Left ventricle myocardium superior (tissue), 1 donor: ENCODE measurements around the gene KCNIP3. TPM values are rescaled to one million over a fixed set of nuclear protein-coding genes. Genes with fewer than 3 reads are reported as not detected.
"Not testable (repeated sequence)": the region's sequence is repeated elsewhere in the genome, so short reads cannot be mapped to it uniquely, and the experiment has no call there.

ENCODE experiments used
- ATAC-seq: fragments of 200-7000 bp; cut with Tn5 transposase; one replicate; pipeline ENCODE4 v1.9.1; 2020; ENCODE audit warnings: mild to moderate bottlenecking, moderate library complexity
- DNase-seq: peaks from one replicate; pipeline ENCODE4 v3.0.0-alpha.2; 2020
- intact Hi-C: fragments of 100-400 bp; cut with micrococcal nuclease; formaldehyde crosslinking; loops from one replicate; pipeline ENCODE4 v1.11.0; 2022
- long read RNA-seq: library from polyadenylated mRNA; unstranded; transcript quantifications from one replicate; pipeline ENCODE4 v2.0.0, GENCODE V29; 2021
- total RNA-seq: library from RNA; stranded (reverse); fragmentation: NEBNext Ultra II Directional; extraction: Animal tissue kit (Norgen Biotek cat#: 25700); gene quantifications from one replicate; pipeline ENCODE4 v1.2.1, GENCODE V29; 2021
- donor health status: DM: no; HTN: yes; CAD: no; lungs with severe emphysema.

KCNIP3 gene
- total RNA-seq = 5.3 TPM
- long read RNA-seq, partial matches to known transcripts = 1 of 8 reads
- long read RNA-seq, other reads (novel, unspliced or antisense) = 5 of 8 reads

DNA sequence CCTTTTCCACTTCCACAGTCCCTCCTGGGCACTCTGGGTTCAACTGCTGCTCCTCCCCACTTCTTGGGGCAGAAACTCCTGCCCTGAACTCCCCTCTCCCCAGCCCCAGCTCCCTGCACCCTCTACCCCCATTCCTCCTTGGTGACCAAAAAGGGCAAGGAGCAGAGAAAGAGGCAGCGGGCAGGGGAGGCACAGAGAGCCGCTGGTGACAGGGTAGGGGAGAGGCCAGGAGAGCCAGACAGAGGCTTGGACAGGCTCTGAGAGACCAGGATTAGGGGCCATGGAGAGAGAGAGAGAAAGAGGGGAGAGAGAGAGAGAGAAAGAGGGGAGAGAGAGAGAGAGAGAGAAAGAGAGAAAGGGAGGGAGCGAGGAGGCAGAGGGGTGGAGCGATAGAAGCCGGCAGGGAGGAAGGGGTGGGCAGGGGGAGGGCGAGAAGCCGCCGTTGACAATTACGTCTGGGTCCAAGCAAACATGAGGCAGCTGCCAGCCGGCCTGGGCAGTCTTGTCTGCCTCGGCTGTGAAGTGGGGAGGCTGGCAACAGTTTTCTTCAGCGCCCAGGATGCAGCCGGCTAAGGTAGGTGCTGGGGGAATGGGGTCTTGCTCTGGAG, at the start of gene KCNIP3:
Gene KCNIP3, plus strand, starts transcription at position 468 of the 608 bp plus-strand sequence. Its CDS starts 92 bp downstream, at position 560.
- intact Hi-C loops = no loop called here
- DNase-seq = no peak

DNA sequence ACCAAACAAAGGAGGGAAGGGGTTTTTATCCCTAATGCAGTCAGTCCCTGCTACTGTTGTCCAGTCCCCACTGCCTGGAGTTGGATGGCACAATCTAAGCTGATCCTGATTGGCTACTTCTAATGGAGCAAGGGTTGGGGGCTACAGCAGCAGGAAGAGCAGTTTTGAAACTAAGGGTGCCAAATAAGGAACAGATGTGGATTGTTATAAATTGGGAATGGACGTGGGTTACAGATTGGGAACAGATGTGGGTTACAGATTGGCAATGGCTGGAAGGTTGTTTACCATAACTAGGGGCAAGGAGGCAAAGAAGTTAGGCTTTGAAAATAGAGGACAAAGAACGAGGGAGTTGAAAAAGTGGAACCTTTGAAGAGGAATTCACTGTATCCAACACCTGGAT, 38.9 kb upstream of the KCNIP3 start:
- intact Hi-C loops = no loop called here
- ATAC-seq (no peak), DNase-seq (no peak)

More for the DNA sequence above, at the start of gene KCNIP3:
- peak; percentile 39 for ATAC-seq

GRCh38 chr2:95260028-95261023, 36.8 kb upstream of the KCNIP3 start:
- intact Hi-C loops = no loop called here
- ATAC-seq = no peak
- no peak for DNase-seq

- no peak for ATAC-seq
- DNase-seq = no peak
- intact Hi-C loops = no loop called here
Measured at GRCh38 chr2:95261602-95262001, 35.5 kb upstream of the KCNIP3 start.

DNA sequence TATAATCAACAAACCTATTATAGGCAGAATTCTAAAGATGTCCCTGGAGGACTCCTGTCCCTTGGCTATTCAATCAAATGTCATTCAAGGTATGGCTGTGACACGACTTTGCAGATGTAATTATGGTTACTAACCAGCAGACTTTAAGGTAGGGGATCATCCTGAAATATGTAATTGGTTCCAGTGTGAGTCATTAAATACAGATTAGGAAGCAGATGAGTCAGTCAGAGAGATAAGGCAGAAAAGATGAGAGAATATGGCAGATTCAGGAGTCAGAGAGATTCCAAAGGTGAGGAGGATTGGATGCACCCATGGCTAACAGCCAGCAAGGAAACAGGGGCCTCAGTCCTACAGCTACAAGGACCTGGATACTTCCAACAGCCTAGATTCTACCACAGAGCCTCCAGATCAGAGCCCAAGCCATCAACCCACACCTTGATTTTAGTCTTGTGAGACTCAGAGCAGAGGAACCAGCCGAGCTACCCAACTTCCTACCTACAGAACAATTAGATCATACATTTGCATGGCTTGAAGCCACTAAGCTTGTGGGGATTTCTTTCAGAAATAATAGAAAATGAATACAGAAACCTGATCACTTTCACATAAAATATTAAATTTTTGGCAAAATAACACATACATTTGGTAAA, 34.1 kb upstream of the KCNIP3 start:
- no peak for ATAC-seq
- no peak for DNase-seq
- intact Hi-C loops = no loop called here

- ATAC-seq (no peak), DNase-seq (no peak)
- intact Hi-C loops = no loop called here
Measured at GRCh38 chr2:95264624-95265023, 32.5 kb upstream of the KCNIP3 start.

DNA sequence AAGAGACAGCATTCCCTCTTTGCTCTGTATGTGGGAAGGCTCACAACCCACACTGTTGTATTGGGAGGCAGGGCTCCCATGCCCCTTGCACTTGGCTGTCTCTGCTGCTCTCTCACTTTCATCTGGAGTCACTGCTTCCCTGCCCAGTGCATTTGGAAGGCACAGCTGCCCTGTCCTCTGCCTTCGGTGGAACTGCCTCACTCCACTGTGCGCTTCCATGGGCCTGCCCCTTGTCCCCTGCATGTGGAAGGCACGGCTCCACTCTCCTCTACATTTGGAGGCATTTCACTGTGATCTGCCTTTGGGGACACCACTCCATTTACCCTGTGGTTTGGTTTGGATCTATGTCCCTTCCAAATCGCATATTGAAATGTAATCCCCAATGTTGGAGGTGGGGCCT, 32.0 kb upstream of the KCNIP3 start:
- intact Hi-C loops = no loop called here
- ATAC-seq = no peak
- DNase-seq = no peak

DNA sequence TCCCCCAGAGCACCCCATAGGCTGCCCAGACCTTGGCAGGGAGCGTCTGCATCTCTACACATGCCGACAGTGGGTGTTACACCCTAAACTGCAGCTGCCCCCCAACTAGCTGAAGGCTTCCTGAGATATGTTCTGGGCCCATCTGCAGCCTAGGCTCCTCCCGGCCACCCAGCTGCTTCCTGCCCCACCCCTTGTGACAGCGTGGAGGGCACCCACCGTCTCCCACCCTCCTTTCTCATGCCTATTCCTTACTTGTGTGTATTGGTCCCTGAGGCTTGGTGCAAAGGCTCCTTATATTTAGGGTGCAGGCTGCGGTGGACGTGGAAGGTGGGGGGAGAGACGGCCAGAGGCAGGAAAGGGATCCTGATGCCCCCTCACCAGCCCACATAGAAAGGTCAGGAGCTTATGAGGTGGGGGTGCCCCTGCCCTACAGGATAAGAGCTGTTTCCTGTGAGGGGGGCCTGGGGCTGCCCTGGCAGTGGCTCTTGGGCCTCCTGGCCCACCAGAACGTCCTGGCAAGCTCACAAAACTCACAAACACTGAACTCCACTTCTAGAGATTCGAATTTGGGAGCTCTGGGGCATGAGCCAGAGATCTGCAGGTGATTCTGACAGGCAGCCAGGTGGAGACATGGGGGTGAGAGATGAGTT, 30.2 kb upstream of the KCNIP3 start:
- intact Hi-C loops = no loop called here
- no peak for DNase-seq
- ATAC-seq = no peak

DNA sequence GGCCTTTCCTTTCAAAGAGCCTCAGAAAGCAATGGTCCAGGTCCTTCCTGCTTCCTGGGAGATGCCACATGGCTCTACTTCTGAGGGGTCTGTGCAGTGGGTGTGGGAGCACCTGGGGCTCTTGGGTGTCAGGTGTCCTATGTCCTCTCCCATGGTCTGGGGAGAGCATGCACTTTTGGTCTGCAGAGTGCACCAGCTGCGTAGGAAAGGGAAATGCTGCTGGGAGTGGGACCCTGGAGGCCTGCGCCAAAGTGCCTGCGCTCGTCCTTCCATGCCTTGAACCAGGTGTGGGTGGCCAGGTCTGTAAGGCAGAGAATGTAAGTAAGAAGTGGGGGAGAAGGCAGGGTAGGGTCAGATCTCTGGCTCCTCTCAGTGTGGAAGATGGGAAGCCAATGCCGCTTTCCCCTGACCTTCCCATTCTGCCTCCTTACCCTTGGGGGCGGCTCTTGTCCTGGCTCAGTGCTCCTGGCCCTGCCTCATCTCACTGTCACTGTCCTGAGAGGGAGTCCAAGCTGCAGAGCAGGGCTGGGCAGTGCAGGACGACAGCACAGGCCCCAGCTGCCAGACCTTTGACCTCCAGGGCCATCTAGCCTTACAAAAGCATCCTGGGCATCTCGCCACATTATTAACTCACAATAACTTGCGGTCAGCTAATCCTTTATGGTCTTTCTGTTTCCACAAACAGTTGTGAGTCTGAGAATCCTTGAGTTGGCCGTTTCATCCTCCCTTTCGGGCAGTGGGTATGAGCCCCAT, 29.5 kb upstream of the KCNIP3 start:
- ATAC-seq (no peak), DNase-seq (no peak)
- intact Hi-C loops = no loop called here

DNA sequence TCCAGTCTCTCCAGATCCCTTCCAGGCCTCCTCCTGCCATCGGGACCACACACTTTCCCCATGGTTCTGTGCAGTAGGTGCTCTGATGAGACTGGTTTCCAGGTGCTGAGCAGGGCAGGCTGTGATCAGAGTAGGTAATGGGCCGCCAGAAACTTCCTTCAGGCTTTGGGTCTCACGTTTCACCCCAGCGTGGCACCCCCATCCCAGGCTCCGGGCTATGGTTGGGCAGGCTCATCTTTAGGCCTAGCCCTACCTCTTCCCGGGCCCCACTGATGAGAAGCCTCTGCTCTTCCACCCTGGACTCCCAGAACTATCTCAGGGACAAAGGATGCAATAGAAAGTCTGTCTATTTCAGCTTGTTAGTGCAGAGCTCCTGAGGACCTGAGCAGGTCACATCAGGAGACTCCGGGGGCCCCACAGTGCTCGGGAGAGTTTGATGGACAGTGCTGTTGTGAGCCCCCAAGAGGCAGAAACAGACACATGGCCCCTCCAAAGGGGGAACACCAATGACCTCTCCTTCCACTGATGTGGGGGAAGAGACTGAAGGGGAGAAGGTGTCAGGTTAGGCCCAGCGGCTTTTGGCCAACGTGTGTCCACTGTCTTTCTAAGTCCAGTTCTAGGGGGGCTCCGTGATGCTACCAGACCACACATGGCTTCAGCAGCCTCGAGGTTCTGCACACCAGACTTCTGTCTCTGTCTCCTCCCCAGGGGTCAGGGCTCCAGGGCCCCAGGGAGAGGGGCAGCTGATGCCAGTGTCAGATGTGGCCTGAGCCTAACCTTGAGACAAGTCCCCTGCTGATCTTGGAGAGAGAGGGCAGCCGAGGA, 28.7 kb upstream of the KCNIP3 start:
- ATAC-seq = no peak
- intact Hi-C loops = no loop called here
- no peak for DNase-seq

DNA sequence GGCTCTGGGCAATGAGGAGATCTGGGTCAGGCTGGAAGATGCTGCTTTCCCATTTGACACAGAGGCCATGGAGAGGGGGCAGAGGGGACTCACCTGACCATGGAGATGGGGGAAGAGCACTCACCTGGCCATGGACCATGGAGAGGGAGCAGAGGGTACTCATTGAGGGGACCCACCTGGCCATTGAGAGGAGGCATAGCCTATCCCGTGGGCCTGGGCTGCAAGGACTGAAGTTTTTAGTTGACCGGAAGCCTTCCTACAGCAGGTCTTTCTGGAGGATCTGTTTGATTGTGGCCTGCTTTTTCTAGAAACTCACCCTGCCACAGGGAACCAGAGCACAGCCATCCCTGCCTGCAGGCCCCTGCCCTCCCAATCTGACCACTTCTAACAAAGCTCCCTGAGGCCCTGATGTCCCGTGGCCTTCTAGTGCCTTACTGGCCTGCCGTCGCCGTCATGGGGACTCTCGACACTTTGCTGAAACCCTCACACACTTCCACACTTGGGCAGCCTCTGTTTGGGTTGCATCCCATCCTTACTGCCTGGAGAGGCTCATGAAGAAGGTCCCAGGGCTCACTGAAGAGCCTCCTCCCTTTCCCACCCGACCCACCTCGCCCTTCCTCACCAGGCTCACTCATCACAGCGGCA, 28.0 kb upstream of the KCNIP3 start:
- no peak for DNase-seq
- ATAC-seq = no peak
- intact Hi-C loops = no loop called here

GRCh38 chr2:95269745-95270144, 27.4 kb upstream of the KCNIP3 start:
- ATAC-seq, DNase-seq, intact Hi-C loops: not testable (repeated sequence)

DNA sequence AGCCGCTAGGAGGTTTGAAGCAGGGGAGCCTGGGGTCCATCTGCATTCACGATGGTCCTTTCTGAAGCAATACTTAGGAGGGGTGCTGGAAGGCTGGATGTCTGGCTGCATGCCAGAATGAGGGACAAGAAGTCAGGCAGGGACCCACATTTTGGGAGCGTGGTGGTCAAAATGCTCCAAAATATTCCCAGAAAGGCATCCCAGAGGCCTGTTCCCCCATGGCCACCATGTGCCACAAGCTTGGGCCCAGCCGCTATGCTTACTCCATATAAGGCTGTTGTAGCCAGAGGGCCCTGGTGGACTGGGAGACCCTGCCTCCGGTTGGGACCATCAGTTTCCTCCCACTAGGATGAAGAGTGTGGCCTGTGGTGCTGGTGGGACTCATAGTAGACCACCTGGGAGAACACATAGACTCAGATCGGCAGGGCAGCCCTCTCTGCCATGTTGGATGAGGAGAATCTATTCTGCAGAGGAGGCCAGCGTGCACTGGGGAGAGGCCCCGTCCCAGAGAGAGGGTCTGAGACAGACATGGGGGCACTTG, 26.5 kb upstream of the KCNIP3 start:
- ATAC-seq (no peak), DNase-seq (no peak)
- intact Hi-C loops = no loop called here

DNA sequence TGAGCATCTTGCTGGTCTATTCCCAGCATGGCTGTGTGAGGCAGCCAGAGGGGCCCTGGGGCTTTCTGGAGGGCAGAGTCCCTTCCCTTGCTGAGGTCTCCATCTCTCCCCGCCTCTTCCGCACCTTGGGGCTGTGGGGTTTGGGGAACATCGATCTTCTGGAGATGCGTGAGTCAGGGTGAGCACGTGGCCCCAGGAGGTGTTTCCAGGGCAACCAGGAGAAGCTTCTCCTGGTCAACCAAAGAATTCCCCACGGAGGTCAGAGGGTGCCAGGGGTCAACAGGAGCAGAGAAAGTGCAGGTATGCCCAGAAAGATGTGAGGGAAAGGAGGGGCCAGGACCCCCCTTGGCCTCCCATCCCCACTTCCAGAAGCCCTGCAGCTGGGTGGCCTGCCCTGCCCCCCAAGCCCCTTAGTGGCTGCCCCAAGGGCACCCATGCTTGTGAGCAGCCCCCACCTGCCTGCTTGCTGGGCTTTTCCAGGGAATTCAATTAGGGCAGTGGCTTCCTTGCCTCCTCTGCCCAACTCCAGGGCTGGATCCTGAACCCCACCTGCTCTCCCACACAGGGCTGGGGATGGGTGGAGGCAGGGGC, 25.7 kb upstream of the KCNIP3 start:
- DNase-seq (no peak), ATAC-seq (no peak)
- intact Hi-C loops = no loop called here

GRCh38 chr2:95272299-95272751, 24.8 kb upstream of the KCNIP3 start:
- intact Hi-C loops = no loop called here
- ATAC-seq = no peak
- no peak for DNase-seq

DNA sequence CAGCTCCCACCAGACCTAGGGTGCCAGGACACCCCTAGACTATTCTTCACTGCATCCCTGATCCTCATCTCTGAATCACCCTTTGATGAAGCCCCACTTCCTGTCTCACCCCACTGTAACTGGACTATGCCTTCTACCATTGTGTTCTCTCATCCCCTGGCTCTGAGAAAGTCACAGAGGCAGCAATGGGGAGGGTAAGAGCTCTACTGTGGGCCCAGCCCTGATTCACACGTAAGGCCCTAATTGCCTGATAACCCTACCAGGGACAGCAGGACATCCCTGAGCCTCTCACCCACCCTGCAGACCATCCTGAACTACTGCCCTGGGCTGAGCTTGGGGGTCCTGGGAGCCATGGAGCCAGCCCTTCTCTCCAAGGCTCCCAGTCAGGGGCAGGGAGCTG, 24.4 kb upstream of the KCNIP3 start:
- no peak for ATAC-seq
- intact Hi-C loops = no loop called here
- no peak for DNase-seq
